ENCODE results near the gene NLGN4X. TPM values are rescaled to one million over a fixed set of nuclear protein-coding genes. Genes with fewer than 3 reads are reported as not detected.

The NLGN4X gene
- total RNA-seq, result 3.6 TPM

DNA sequence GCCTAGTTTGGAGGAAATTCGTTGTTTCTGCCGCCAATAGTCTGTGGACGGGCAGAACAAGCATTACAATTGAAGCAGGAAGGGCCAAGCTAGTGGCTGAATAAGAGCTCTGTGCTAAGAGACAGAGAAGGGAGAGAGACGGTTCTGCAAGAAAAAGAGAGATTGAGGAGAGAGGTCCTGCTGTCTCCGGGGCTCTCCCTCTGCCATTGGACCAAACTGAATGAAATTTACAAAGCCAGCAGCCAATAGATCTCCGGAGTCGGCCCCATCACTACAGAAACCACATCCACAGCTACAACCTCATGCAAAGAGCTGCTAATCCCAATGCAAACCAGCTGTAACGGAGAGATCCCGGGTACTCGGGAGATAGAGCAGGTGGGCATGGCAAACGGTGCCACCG is at the start of gene NLGN4X:
TSS of gene NLGN4X (minus strand) at position 148 of the 400 bp plus-strand sequence. CDS start 77,401 bp downstream, outside the sequence.
- DNase-seq (ENCODE audit: low spot score), result no peak

DNA sequence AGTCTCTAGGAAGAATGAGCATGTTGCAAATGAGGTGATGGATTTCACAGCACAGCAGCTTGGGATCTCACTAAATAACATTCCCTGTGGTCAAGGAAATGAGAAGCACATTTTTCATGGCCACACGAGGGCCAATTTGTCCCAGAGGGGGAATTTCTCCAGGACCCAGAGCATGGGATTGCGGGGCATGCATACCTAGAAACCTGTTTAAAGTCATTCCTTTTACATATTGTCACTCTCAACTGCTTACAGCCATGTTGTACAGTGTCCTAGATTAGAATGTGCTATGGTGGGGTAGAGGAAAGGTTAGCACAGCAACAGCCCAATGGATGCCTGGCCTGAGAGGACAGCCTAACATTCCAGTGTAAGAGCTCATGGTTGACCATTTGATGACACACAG is 37.4 kb upstream of the NLGN4X start:
- DNase-seq (ENCODE audit: low spot score), result no peak

DNA sequence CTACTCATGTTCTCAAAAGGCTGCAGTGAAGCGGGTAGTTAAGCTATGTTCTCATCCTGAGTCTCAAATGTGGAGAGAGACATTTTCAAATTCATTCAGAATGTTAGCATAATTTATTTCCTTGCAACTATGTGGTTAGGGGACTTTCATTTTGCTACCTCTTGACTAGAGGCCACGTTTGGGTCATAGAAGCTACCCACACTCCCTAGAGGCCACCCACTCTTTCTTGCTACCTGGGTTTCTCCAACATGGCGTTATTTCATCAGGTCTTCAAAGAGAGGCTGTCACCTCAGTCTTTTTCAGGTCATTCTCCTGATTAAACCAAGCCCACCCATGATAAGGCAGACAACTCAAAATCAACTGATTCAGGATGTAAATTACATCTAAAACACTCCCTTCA is 34.3 kb upstream of the NLGN4X start:
- DNase-seq (ENCODE audit: low spot score), result no peak

DNA sequence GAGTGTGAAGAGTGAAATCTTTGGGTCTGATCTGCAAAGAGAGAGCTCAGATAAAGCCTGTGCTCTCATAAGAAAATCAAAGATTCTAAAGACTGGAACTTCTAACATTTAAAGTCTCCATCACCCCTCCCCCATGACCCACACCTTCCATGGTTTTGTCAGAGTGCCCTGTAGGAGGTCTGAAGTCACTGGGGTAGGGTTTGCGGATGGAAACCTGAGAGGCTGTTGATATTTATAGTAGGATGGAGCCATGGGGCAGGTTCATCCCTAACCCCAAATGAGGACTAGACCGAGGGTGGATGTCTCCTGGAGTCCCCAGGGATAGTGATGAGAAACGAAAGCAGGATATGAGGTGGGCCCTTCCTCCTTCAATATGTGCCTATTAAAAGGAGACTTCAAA is 28.4 kb upstream of the NLGN4X start:
- no peak for DNase-seq (ENCODE audit: low spot score)

DNA sequence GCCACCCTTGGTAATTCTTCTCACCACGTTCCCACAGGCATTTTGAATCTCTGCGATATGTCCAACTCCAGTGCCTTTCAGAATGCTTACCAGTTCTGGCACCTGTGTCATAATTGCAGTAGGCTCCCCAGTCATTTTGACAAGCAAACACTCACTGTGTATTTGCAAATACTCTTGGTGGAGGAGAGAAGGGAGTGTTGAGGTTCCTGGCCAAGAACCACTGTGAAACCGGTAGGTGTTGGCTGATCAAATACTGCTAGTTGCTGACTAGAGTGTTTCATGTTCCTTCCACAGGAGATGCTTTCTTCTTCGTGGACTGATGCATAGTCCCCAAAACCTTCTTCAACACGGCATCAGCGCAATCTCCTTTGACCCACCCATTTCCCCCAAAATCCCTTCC is 16.0 kb upstream of the NLGN4X start:
- no peak for DNase-seq (ENCODE audit: low spot score)

DNA sequence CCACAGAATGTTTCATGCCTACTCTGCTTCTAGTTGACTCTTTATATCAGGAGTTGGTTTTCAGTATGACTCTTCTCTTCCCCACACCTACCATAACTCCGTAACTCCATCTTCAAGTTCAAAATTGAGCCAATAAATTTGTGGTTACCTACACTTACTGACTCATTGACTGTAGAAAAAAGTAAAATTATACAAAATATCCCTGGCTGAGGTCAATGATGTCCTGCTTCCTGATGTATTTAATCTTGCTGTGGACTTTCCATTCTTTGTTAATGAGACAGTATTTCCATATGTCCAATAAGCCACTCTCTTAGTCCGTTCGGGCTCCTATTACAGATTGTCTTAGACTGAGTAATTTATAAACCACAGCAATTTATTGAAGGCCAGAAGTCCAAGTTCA is 9.9 kb upstream of the NLGN4X start:
- DNase-seq (ENCODE audit: low spot score), result no peak

DNA sequence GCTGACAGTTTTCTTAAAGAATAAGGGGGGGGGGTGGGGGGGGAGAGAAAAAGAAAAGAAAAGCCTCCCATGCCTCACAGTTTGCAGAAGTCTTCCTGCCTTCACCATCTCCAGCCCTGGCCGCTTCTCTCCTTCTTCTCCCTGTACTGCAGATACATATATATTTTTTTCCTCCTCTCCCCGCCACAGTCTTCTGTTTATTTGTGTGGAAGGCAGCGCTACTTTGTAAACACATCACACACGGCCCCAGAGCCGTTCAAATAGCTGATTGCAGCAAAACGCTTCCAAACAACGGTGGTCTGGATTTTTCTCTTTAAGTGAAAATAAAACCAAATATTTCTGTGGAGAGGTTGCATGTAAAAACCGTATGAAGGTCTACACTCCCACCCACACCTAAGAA is 732 bp downstream of the NLGN4X start:
- no peak for DNase-seq (ENCODE audit: low spot score)

DNA sequence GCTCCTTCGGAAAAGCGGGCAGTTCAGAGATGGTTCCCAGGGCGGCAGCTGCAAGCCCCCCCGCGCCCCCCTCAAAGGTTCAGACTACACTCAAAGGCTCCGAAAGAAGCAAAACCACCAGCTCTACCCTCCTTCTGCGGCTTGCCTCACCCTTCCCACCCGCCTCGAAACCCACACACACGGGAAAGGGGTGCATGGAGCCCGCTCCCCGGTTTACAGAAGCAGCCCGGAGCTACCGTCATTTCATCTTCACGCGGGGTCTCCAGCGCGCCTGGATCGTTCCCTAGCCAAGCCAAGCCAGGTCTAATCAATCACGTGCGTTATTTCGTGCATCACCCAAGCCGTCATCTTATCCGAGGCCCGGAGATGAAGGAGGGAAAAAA is 1.2 kb downstream of the NLGN4X start:
- no peak for DNase-seq (ENCODE audit: low spot score)

DNA sequence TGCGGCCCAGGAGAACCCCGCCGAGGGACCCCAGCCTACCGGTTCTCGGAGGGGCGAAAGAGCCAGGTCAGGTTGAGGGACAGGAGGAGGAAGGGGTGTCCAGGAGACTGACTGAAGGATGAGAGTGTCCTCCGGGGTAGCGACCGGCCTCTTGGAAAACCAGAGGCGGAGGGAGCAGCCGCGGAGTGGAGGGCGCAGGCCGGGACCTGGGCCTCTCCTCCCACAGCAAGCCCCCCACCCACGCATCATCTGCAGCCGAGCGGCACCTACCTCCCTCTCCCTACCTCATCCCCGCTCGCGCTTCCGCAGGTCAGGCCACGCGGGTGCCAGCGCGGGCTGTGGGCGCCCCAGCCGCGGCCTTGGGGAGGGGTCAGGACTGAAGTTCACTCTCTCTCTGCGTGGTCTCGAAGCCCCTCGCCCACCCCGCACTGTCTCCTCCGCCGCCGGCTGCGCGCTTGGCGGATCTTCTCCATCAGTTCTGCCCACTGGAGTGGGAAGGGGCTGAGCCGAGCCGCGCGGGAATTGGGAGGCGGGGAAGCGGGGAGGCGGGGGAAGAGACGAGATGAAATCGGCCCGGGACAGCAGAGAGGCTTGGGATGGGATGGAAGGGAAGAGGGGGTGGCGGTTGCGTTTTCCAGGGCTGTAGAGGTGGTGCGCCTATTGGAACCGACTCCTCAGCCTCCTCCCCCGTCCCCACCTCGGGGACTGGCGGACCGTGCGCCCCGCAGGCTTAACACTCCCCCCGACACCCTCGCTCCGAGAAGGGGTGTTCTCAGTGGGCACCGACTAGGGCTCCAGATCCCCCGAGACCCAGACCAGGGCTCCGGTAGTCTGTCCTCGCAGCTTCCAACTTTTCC is 1.8 kb downstream of the NLGN4X start:
- no peak for DNase-seq (ENCODE audit: low spot score)

DNA sequence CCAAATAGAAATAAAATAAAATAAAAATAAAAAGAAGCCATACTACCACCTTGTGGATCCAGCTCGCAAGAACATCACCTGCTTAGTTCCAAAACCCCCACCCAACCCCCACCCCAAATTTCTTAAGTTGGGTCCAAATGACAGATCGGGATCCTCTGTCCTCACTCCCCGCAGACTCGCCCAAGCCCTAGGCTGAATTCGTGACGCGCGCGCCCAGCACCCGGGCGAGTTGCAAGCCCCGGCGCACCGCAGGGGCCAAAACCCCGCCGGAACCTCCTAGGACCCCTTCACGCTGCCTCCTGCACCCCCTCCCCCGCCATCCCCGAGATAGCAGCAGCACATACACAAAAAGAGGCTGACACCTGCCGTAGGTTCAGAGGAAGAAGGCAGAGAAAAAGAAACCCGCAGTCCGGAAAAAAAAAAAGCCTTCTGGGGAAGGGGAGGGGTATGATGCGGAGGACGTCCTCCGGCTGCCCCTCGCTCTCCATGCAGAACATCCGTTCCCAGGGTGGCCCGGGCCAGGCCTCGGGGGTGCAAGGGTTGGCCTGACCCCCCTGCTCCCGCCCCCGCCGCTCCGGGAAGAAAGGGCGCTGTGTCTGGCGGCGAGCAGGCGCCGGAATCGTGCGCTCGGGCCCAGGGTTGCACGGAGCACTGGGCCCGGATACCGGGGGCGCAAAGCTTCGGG is 2.6 kb downstream of the NLGN4X start:
- DNase-seq (ENCODE audit: low spot score), result no peak

DNA sequence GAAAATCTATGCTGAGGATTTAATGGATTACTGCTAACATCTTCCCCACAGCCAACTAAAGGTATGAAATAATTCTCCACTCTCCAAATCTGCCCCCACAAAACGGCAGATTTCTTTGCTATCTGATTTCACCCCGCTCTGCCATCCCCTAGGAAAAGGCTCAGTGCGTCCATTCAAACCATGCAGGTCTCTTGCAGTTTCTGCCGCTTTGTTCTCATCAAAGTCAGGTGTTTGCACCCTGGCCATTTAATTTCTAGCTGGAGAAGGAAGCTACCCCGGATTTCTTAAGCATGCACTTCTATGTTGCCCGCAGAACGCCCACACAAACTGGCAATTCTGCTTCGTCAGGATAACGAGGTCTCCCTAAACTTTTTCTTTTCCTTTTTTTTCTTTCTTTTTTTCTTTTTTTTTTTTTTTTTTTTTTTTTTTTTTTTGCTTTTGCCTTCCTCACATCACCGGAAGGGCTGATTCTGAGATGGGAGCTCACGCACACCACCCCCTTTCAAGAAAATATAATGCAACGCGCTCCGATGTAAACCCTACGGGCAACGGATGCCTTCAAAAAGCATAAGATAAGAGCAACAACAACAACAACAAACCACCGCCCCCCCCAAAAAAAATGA is 3.3 kb downstream of the NLGN4X start:
- no peak for DNase-seq (ENCODE audit: low spot score)

DNA sequence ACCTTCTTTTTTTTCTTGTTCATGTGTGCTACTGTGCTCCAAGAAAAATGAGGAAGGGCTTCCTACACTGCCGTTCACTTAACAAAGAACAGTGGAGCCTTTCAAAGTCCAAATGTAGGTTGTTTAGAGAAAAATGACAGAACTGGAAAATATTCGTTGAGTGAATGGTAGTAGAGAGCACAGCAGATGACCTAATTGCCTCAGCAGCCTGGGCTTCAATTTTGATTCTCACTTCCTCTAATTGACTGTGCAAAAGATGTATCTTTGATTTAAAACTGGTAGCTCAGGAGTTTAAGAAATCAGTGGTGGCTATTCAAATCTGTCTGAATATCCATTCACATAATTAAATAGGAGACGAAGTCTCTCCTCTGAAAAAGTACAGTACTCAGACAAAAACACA is 5.2 kb downstream of the NLGN4X start:
- DNase-seq (ENCODE audit: low spot score), result no peak

DNA sequence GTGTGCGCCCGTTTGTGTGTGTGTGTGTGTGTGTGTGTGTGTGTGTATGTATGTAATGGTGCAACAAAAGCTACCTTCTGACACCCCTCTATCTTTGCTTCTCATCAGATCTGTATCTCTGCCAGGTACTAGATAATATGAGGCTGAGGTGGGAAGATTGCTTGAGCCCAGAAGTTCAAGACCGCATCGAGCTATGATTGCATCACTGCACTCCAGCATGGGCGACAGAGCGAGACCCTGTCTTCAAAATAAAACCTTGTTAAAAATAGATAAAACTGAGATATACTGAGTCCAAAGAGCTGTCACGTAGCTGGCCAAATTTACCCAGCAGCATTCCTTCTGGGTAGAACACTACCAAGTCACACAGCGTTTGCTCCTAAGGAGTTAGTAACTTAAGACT is 18.4 kb downstream of the NLGN4X start:
- DNase-seq (ENCODE audit: low spot score), result no peak

DNA sequence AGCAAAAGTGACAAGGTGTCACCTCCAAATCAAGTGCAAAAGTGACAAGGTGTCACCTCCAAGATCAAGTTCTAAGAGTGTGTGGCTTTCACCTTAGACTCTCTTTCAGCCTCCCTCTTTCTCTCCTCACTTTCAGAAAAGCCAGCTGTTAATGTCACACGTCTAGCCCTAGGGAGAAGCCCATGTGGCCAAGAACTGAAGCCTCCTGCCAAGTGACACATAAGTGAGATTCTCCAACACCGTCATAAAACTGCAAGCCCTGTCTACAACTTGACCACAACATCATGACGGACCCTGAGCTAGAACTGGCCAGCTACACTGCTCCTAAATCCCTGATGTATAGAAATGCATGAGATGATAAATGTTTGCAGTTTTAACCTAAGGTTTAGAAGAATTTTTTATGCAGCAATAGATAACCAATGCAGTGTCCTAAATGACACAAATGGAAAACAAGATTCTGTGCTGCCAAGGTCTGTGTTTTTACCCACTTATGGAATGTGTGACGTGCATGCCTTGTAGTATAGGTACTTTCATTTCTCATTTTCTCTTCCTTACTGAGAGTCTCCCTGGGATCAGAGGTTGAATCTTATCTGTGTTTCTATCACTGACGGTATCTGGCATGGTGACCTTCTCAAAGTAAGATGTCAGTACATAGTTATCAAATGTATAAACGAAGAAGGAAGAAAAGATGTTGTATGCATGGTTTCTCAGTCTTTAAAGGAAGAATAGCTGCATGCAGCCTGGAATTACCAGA is 25.0 kb downstream of the NLGN4X start:
- DNase-seq (ENCODE audit: low spot score), result no peak

DNA sequence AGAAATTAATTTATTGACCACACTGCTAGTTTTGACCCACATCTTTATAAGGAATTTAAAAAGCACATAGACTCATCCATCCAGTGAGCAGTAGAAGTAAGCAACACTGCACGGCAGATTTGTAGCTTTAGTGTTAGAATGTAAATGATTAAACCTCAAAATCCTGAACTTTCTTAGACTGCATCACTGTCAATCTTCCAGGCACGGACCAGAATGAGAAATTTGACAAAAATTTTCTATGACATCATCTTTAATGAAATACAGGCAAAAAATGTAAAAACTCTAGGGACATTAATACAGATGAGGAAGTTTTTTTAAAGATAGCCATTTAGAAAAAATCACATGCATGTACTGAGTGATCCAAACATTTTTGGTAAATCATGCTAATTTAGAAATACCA is 29.2 kb downstream of the NLGN4X start:
- no peak for DNase-seq (ENCODE audit: low spot score)

DNA sequence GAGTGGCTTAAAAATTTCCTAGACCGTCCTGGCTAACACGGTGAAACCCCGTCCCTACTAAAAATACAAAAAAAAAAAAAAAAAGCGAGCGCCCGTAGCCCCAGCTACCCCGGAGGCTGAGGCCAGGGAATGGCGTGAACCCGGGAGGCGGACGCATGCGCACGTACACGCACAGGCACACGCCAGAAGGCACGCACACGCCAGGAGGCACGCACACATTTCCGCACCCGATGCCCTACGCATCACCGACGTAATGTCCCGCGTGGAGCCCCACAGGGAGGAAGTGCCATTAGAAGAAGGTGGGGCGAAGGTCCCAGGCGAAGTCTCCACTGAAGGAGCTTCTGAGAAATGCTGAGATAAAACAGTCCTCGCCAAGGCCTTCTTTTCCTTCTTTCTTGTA is 41.4 kb downstream of the NLGN4X start:
- DNase-seq (ENCODE audit: low spot score), result no peak

DNA sequence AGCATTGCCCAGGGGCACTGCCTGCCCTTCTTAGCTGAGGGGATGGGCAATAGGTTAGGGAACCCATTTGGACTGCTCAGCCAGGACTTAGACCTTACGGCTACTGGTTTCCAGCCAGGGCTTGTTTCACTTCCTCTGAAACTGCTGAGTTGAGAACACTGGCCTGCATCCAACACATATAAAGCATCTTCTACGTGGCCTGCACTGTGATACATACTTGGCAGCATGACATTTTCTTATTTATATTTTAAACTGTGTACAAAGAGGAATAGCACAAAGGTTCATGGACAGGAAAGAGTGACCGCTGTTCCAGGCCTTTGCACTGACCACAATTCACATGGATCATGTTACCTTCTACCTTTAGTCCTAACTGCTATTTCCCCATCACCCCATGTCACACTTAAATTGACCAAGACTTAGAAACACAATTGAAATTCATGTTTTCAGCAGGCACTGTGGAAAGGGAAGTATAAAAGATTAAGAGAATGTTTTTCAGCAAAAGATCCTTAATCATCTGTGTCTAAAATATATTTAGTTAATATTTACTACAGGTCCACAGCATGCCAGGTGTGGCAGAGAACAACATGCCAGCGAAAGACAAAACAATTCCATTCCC is 43.7 kb downstream of the NLGN4X start:
- peak; percentile 60 for DNase-seq (ENCODE audit: low spot score)

DNA sequence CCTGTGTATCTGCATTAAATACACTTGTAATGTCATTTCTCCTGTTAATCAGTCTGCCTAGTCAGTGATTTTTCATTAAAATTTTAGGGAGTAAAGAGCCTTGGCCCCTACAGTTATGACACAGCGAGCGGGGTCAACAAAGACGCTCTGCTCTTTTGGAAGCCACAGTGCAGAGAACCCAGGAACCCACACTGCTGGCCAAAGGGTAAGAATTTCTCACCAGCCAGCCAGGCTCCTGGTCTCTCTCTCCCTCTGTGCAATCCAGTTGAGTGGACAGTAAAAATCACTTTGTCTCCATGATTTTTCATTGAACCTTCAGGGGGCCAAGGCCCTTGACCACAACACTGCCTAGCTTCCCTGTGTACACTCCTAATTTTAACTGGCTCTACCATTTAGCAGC is 52.8 kb downstream of the NLGN4X start:
- DNase-seq (ENCODE audit: low spot score), result no peak

DNA sequence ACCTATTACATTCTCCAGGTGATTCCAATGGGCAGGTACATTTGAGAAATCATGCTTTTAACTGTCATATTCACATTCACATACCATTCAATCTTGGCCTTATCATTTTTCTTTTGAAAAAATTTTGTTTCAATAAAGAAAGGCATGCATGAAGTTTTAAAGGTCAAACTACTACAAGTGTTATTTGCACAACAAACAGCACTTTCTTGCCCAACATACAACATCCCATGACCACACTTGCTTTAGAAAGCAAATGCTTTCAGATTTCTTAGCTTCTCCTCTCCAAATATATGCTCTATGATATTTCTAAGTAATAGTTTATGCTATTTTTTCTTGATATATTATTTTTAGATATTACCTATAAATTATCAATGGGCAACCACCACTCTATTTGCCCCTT is 58.2 kb downstream of the NLGN4X start:
- no peak for DNase-seq (ENCODE audit: low spot score)

DNA sequence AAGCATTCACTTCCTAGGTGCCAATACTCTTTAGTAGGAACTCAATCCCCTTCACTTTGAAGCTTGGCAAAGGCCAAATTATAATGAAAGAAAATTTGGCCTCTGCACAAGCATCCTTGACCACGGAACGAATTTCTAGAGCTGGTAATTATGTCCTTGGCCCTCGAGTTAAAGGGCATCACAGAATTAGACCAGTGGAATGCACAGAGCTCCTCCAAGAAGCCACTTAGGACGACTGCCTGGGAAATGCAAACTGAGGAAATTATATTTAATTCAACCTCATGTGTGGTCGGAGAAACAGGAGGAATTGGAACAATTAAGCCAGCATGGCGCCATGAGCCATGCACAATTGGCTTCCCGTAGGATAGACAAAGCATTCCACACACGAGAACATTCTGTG is 59.3 kb downstream of the NLGN4X start:
- DNase-seq (ENCODE audit: low spot score), result no peak

DNA sequence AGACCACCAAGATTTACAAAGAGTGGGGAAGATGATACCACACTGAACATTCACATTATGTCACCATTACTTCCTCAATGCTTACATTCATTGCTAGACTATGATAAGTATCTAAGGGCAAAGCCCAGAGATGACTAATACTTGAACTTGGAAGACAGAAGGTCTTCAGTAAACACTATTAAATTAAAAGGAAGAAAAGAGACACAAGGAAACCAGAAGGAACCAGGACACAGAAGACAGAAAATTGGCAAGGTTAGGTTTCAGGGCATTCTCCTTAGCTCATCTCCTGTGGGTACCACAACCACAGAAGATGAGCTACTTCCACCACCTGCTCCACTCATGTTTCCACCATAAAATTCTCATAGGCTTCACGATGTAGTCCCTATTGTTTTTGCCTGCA is 64.9 kb downstream of the NLGN4X start:
- DNase-seq (ENCODE audit: low spot score), result no peak

DNA sequence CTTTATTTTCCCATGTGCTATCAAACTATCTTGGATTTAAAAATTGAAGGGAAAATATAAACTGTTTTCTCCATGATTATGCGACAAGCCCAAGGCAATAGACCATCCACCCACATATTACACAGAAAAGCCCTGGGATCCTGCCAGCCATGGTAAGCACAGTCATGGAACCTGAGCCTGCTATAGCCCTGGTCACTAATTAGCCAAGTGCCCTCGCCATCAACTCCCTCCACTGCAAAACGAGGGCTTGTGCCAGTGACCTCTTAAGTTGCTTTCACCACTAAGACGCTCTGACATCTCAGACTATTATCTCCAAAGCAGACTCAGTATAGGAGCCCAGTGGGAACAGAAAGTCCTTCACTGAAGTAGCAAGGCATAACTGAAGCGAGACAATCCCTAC is 69.2 kb downstream of the NLGN4X start:
- no peak for DNase-seq (ENCODE audit: low spot score)

All from mucosa of gallbladder (tissue), 1 donor.